AG04450 (cell line): ENCODE results near the gene PON3. TPM values are rescaled to one million over a fixed set of nuclear protein-coding genes. Genes with fewer than 3 reads are reported as not detected.

Source experiments
- CTCF ChIA-PET: fragments of 300-600, 350-600 bp; formaldehyde crosslinking; extraction: SDS; loops from one replicate; lab custom pipeline; 2022; ENCODE audit warnings: antibody characterized with exemption, inconsistent platforms; lab: Charles Lee
- POLR2A ChIA-PET: fragments of 350-600 bp; formaldehyde crosslinking; extraction: SDS; loops from one replicate; lab custom pipeline; 2021; ENCODE audit warnings: antibody characterized with exemption, inconsistent platforms; lab: Yijun Ruan, JAX
- DNase-seq: peaks from one replicate; pipeline ENCODE4 v3.0.0-alpha.2; 2011; ENCODE audit warnings: low read depth, low spot score
- H3K27ac ChIP-seq: one replicate; pipeline ENCODE4 v1.5.1; 2012; ENCODE audit warnings: low read depth, low read length, control low read depth
- H3K27me3 ChIP-seq: one replicate; pipeline ENCODE4 v1.6.0; 2012; ENCODE audit warnings: low read length; ENCODE audit not compliant: control insufficient read depth, insufficient read depth
- H3K4me3 ChIP-seq: 2 replicates; pipeline ENCODE4 v1.5.1; 2011; ENCODE audit warnings: mild to moderate bottlenecking, low read depth, low read length, control low read depth
- H3K9me3 ChIP-seq: 2 replicates; pipeline ENCODE4 v1.5.1; 2012; ENCODE audit warnings: low read length; ENCODE audit not compliant: control insufficient read depth, insufficient read depth
- CTCF ChIP-seq: IDR thresholded peaks from 2 replicates; pipeline ENCODE4 v1.5.1; 2011; ENCODE audit warnings: low read depth, low read length, control low read depth, inconsistent platforms
- polyA plus RNA-seq: library from polyadenylated mRNA; depleted of rRNA; stranded (reverse); fragments of >200 nt; gene quantifications from 2 replicates; pipeline ENCODE4 v1.2.3, GENCODE V29; 2011; rRNA removed
- small RNA-seq: library from RNA; depleted of rRNA; stranded (forward); fragments of <200 nt; gene quantifications from one replicate; pipeline ENCODE3, GENCODE V24; 2012; ENCODE audit warnings: low read depth; ENCODE audit not compliant: insufficient read length

PON3 gene
- polyA plus RNA-seq, 1 experiment, result 0.20 TPM

DNA sequence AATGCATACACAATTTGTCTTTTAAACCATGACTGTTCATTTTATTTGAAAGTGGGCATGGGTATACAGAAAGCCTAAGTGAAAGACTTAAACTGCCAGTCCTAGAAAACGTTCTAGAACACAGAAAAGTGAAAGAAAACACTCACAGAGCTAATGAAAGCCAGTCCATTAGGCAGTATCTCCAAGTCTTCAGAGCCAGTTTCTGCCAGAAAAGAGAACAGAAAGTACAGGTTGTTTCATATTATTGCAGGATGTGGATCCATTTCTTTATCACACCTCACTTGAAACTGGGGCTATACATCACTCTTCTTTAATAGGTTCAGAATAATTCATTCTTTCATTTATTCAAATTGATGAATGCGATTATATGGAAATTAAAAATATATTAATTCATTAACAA lies 79.6 kb downstream of the PON3 start:
- DNase-seq, result no peak
- no peak for TF ChIP-seq CTCF
- Histone ChIP-seq H3K9me3 (no peaks in the 10 kb centered on the region), H3K27ac (no peak overlapping the region), H3K27me3 (no peaks in the 10 kb centered on the region), H3K4me3 (no peak overlapping the region)
- POLR2A ChIA-PET, result no interaction called here
- CTCF ChIA-PET, result interaction anchor here (1.5 kb wide), 1 partner anchor 160 kb away, joined by 4 read pairs; no protein-coding TSS in a partner anchor

- Histone ChIP-seq H3K4me3 (no peak overlapping the region), H3K9me3 (no peaks in the 10 kb centered on the region), H3K27me3 (no peaks in the 10 kb centered on the region), H3K27ac (no peak overlapping the region)
- DNase-seq, result no peak
- no peak for TF ChIP-seq CTCF
- POLR2A ChIA-PET, result no interaction called here
- CTCF ChIA-PET, result no interaction called here
Observed at GRCh38 chr7:95312561-95312960, 83.6 kb downstream of the PON3 start.

DNA sequence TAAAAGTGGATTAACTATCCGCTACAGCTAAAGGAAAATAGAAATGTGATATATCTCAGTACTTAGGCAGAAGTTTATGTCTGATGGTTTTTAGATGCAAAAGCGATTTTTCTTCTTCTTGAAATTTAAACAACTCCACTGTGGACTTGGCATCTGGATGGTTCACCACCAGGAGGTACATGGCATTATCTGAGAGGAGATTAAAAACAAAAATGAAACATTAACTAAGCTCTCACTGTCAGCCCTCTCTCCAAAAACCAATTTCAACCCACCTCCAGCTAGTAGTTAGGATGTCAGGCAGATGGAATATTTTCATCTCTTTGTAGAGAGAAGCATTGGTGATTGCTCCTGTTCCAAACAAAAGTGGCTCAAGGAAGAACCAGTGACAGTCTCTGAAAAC lies 84.8 kb downstream of the PON3 start:
- POLR2A ChIA-PET, result no interaction called here
- no peaks in the 10 kb centered on the region for H3K27me3 ChIP-seq
- H3K27ac ChIP-seq, result no peak overlapping the region
- H3K9me3 ChIP-seq, result no peaks in the 10 kb centered on the region
- CTCF ChIA-PET, result interaction anchor here (0.6 to 2.5 kb wide), 2 partner anchors 165 to 383 kb away, joined by 3 to 10 read pairs; no protein-coding TSS in a partner anchor
- no peak for TF ChIP-seq CTCF
- no peak overlapping the region for H3K4me3 ChIP-seq
- no peak for DNase-seq

DNA sequence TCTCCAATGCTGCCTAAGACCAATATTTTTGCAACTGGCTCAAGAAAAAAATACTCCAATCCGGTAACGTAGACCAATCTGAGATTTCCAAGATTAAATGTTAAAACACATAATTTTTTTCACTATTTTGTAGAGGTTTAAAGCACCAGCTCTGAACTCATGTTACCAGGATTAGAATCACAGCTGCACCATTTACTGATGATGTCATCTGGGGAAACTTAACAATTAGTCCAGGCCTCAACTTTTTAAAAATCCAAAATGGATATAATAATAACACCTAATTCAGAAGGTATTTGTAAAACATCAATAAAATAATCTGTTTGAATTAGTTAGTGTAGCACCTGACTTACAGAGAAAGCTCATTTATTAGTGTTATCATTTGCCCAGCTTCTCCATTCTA lies 86.2 kb downstream of the PON3 start:
- POLR2A ChIA-PET, result no interaction called here
- no peak for DNase-seq
- CTCF ChIA-PET, result interaction anchor here (2.5 kb wide), 1 partner anchor 167 kb away, joined by 10 read pairs; no protein-coding TSS in a partner anchor
- Histone ChIP-seq H3K27me3 (no peaks in the 10 kb centered on the region), H3K9me3 (no peaks in the 10 kb centered on the region), H3K4me3 (no peak overlapping the region), H3K27ac (no peak overlapping the region)
- TF ChIP-seq CTCF, result no peak

Small RNA genes lying within 50 kb of the gene (small RNA-seq; reads per million reads assigned to genes)
- not detected for gene AC004022.2

Other genes with a start within 250 kb of the PON3 start
- gene PON1, start 71.8 kb downstream of the PON3 start, polyA plus RNA-seq, result not detected in 2 replicates
- 86.2 and 110 TPM in 2 replicates for gene PON2, start 38.7 kb upstream of the PON3 start, polyA plus RNA-seq
- gene ASB4, start 89.6 kb upstream of the PON3 start, polyA plus RNA-seq, result 0.06 TPM in 1 of 2 replicates, not detected in the other
- gene PDK4, start 200.1 kb upstream of the PON3 start, polyA plus RNA-seq, result 0.04 and 0.05 TPM in 2 replicates